ENCODE results near the gene LACRT.

The LACRT gene

DNA sequence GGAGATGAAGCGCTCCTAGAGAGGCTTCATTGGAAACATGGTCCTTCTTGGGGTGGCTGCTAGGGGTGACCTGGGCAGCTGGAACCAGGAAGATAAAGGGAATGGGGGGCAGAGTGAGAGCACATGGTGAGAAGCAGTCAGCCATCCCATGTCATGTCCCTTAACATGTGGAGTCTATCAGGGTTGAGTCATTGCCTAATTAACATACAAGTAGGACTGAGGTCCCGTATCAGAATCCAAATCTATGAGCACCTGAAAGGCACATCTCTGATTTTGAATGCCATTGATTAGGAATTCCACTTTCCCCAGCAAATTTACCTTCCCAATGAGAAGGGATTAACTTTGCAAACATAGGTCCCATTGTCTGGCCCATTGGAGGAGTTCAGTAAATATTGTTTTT is 25.9 kb downstream of the LACRT start:
- DNase-seq (ENCODE audit: insufficient read length, low spot score) (no peak), FAIRE-seq (no peak)
- TF ChIP-seq, protein P1, sequence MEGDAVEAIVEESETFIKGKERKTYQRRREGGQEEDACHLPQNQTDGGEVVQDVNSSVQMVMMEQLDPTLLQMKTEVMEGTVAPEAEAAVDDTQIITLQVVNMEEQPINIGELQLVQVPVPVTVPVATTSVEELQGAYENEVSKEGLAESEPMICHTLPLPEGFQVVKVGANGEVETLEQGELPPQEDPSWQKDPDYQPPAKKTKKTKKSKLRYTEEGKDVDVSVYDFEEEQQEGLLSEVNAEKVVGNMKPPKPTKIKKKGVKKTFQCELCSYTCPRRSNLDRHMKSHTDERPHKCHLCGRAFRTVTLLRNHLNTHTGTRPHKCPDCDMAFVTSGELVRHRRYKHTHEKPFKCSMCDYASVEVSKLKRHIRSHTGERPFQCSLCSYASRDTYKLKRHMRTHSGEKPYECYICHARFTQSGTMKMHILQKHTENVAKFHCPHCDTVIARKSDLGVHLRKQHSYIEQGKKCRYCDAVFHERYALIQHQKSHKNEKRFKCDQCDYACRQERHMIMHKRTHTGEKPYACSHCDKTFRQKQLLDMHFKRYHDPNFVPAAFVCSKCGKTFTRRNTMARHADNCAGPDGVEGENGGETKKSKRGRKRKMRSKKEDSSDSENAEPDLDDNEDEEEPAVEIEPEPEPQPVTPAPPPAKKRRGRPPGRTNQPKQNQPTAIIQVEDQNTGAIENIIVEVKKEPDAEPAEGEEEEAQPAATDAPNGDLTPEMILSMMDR (IDR thresholded peaks at IDR 0.05; ENCODE audit: insufficient read depth, missing control alignments): no peak

DNA sequence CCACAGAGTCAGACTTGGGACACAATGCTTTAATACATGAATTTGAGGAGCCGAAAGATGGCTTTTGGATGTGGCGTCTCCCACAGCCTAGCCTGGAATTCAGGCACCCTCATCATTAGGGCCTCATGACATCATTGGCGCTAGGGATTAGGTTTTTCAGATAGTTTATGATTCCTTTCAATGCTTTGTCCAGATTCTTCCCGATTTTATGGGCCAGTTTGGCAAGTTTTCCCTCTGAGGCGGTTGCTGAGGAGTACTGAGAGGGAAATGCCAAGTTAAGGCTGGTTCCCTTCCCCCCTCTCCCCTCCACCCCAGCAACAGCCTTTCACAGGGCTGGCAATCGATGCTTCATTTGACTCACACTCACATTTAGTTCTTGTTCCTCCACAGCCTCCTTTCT is 26.5 kb downstream of the LACRT start:
- FAIRE-seq (no peak), DNase-seq (ENCODE audit: insufficient read length, low spot score) (no peak)
- TF ChIP-seq, protein P1 (IDR thresholded peaks at IDR 0.05; ENCODE audit: insufficient read depth, missing control alignments): no peak

DNA sequence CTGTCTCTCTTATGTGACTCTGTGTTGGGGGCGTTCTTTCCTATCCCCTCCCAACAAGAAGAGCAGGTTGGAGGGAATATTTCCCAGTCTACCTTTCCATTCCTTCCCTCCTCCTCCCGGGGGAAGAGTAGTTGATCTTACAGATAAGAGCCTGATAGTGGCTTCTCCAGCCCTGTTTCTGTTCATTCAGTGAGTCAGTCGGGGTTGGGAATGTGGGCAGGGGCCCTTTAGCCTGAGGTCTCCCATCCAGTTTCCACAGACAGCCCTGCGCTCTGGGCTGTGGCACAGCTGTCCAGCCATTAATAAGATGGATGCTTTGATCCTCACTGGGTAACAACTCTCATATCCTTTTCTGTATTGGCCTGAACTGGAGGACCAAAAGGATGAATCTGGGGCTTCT is 28.1 kb downstream of the LACRT start:
- TF ChIP-seq, protein P1 (IDR thresholded peaks at IDR 0.05; ENCODE audit: insufficient read depth, missing control alignments): no peak
- DNase-seq (ENCODE audit: insufficient read length, low spot score) (no peak), FAIRE-seq (no peak)

DNA sequence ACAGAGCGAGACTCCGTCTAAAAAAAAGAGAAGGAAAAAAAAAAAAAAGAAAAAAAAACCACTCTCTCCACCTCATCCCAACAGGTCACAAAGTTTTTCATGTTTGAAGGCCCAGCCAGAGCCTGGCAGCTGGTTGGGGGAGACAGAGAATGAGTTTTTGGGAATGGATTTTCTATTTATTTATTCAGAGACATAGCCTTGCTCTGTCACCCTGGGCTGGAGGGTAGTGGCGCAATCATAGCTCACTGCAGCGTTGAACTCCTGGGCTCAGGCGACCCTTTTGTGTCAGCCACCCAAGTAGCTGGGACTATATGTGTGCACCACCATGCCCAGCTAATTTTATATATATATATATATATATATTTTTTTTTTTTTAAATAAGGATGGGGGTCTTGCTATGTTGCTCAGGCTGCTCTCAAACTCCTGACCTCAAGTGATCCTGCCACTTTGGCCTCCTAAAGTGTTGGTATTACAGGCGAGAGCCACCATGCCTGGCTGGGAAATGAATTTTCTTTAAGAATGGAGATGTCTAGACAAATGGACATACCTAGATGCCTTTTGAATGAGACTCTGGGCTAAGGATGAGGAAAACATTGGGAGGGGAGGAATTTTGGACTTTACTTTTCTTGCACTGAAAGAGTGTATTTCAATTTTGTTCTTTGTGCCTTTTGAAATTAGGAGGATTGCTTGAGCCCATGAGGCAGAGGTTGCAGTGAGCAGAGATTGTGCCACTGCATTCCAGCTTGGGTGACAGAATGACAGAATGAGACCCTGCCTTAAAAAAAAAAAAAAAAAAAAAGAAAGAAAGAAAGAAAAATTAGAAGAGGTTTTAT is 29.3 kb downstream of the LACRT start:
- DNase-seq (ENCODE audit: insufficient read length, low spot score): no peak
- TF ChIP-seq, protein P1 (IDR thresholded peaks at IDR 0.05; ENCODE audit: insufficient read depth, missing control alignments): no peak
- no peak for FAIRE-seq

DNA sequence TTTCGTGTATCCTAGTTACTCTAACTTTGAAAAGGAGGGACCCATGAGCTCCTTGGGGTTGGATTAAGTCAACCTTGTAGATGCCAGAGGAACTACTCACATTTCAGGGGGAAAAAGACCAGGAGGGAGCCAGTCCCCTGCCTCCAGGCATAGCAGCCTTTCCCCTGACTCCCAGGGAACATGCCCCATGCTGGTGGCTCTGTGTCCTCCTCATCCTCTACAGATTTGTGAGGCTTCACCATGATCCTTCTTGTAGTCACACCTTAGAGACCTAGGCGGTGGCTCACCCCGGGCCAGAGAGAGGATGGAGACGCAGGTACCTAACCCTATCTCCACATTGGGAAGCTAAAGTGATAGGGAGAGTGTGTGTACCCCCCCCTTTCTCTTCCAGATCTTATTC is 30.3 kb downstream of the LACRT start:
- DNase-seq (ENCODE audit: insufficient read length, low spot score) (no peak), FAIRE-seq (no peak)

DNA sequence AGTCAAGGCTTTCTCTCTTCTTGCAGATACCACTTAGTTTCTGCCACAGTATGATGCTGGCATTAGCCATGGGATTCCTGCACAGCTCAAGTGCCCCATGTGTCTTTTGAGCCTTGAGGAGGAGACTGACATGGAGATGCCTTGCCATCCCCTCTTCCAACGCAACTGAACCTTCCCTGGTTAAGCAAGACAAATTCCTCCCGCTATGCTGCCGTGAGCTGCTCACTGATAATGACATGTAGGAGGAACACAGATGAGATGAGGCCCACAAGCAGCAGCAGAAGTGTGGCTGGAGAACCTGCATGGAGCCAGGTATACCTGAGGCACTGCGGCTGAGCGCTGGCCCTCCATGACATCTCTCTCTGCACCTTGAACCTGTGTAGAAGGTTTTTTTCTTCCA is 30.8 kb downstream of the LACRT start:
- FAIRE-seq: no peak
- DNase-seq (ENCODE audit: insufficient read length, low spot score): no peak
- TF ChIP-seq, protein P1 (IDR thresholded peaks at IDR 0.05; ENCODE audit: insufficient read depth, missing control alignments): no peak

More for the DNA sequence above, 30.3 kb downstream of the LACRT start:
- TF ChIP-seq, protein P1 (IDR thresholded peaks at IDR 0.05; ENCODE audit: insufficient read depth, missing control alignments): no peak

DNA sequence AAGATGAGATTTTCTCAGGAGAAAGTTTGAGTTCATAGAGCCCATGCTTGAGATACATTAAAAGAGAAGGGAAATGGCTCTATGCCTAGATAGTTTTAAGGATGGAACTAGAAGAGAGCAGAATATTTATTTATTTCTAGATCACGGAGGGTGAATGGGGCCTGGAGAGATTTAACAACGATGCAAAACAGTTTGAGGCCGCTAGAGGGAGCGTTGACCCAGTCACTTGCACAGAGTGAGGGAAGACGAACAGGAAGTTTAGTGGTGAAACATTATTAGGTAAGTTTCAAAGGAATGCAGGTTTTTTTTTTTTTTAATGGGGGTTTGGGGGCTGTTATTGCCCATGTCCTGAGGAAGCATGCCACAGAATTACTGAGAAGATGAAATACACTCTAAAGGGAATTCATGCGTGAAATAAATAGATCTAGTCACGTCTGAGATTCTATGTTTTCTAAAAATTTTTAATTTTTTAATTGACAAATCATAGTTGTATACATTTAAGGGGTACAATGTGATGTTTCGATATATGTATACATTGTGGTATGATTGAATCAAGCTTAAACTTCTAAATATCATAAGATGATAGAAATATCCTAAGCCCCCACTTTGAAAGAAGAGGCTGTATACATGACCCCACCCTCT is 31.4 kb downstream of the LACRT start:
- TF ChIP-seq, protein P1 (IDR thresholded peaks at IDR 0.05; ENCODE audit: insufficient read depth, missing control alignments): peak; percentile 72
- no peak for DNase-seq (ENCODE audit: insufficient read length, low spot score)

More for the DNA sequence above, 31.4 kb downstream of the LACRT start:
- no peak for FAIRE-seq
